H7 (cell line): Measurements from ENCODE around the gene RASGEF1B. TPM values are rescaled to one million over a fixed set of nuclear protein-coding genes. Genes with fewer than 3 reads are reported as not detected.
"Not testable (repeated sequence)": the region's sequence is repeated elsewhere in the genome, so short reads cannot be mapped to it uniquely, and the experiment has no call there.

ENCODE experiments used
- DNase-seq: peaks from one replicate; pipeline ENCODE4 v3.0.0; 2012
- H3K27me3 ChIP-seq: 2 replicates; pipeline ENCODE4 v1.6.0; 2011; ENCODE audit warnings: mild to moderate bottlenecking, low read length; ENCODE audit not compliant: control insufficient read depth, insufficient read depth
- H3K36me3 ChIP-seq: replicated peaks from 2 replicates; pipeline ENCODE4 v1.5.1; 2011; ENCODE audit warnings: low read length; ENCODE audit not compliant: control insufficient read depth, insufficient read depth
- H3K4me3 ChIP-seq: 2 replicates; pipeline ENCODE4 v1.5.1; 2011; ENCODE audit warnings: low read depth, mild to moderate bottlenecking, control low read depth, low read length, moderate library complexity; ENCODE audit not compliant: insufficient read depth
- total RNA-seq: library from RNA; depleted of rRNA; stranded (reverse); fragments of >200 nt; shearing (Covaris generic); gene quantifications from 2 replicates; pipeline ENCODE4 v1.2.3, GENCODE V29; 2014

Gene RASGEF1B
- total RNA-seq, 1 experiment from 2014 or later: 4.0 TPM

DNA sequence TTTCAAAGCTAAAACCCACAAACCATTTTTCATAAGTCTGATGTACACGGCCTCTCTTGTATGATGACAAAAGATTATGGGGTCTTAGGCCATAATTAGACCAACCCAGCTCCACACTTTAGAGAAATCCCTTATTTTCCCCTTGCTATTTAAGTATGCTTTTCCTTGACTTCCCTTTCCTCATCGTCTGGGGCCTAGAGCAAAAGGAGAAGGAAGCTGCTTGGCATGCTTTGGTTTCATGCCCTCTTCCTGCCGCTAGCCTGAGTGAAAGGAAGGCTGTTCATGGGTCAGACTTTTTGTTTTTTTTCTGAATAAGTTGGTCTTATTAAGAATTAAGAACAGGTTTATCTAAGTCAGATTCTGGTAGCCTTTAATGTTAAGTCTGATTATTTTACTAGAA is 10.6 kb upstream of the RASGEF1B start:
- Histone ChIP-seq H3K36me3 (no peaks in the 10 kb centered on the region), H3K27me3 (no peaks in the 10 kb centered on the region), H3K4me3 (no peak overlapping the region)
- no peak for DNase-seq

DNA sequence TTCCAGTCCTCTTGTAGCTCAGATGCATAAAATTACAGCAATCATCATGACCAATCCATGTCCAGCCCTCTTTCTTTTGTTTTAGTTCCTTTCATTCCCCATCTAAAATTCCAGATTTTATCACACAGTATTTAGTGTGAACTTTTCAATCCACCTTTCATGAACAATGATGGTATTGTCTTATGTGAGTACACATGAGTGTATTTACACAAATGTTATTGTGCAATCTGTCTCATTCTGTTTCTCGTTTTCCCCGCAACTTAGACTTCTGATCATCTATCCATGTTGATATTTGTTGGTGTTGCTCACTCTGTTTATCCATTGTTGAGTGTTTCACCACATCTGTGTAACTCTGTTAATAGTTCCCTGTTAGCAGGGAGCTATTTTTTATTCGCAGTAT is 9.4 kb upstream of the RASGEF1B start:
- DNase-seq: no peak
- no peaks in the 10 kb centered on the region for H3K27me3 ChIP-seq
- no peak overlapping the region for H3K4me3 ChIP-seq
- no peaks in the 10 kb centered on the region for H3K36me3 ChIP-seq

DNA sequence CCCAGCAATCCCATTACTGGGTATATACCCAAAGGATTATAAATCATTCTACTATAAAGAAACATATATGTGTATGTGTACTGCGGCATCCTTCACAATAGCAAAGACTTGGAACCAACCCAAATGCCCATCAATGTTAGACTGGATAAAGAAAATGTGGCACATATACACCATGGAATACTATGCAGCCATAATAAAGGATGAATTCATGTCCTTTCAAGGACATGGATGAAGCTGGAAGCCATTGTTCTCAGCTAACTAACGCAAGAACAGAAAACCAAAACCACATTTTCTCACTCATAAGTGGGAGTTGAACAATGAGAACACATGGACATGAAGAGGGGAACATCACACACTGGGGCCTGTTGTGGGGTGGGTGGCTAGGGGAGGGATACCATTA is 7.9 kb upstream of the RASGEF1B start:
- not testable (repeated sequence) for H3K27me3 ChIP-seq, DNase-seq, H3K4me3 ChIP-seq, H3K36me3 ChIP-seq

DNA sequence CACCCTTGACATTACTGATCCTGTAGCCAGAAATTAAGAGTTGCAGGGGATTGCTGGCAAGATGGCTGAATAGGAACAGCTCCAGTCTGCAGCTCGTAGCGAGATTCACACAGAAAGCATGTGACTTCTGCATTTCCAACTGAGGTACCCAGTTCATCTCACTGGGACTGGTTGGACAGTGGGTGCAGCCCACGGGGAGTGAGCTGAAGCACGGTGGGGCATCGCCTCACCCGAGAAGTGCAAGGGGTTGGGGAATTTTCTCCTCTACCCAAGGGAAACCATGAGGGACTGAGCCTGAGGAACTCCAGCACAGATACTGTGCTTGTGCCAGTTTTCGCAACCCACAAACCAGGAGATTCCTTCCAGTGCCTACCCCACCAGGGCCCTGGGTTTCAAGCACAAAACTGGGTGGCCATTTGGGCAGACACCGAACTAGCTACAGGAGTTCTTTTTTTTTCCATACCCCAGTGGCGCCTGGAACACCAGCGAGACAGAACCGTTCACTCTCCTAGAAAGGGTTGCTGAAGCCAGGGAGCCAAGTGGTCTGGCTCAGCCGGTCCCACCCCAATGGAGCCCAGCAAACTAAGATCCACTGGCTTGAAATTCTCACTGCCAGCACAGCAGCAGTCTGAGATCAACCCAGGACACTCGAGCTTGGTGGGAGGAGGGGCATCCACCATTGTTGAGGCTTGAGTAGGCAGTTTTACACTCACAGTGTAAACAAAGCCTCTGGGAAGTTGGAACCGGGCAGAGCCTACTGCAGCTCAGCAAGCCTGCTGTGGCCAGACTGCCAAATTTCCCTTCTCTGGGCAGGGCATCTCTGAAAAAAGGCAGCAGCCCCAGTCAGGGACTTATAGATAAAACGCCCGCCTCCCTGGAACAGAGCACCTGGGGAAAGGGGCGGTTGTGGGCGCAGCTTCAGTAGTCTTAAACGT is 1.9 kb upstream of the RASGEF1B start:
- not testable (repeated sequence) for DNase-seq

DNA sequence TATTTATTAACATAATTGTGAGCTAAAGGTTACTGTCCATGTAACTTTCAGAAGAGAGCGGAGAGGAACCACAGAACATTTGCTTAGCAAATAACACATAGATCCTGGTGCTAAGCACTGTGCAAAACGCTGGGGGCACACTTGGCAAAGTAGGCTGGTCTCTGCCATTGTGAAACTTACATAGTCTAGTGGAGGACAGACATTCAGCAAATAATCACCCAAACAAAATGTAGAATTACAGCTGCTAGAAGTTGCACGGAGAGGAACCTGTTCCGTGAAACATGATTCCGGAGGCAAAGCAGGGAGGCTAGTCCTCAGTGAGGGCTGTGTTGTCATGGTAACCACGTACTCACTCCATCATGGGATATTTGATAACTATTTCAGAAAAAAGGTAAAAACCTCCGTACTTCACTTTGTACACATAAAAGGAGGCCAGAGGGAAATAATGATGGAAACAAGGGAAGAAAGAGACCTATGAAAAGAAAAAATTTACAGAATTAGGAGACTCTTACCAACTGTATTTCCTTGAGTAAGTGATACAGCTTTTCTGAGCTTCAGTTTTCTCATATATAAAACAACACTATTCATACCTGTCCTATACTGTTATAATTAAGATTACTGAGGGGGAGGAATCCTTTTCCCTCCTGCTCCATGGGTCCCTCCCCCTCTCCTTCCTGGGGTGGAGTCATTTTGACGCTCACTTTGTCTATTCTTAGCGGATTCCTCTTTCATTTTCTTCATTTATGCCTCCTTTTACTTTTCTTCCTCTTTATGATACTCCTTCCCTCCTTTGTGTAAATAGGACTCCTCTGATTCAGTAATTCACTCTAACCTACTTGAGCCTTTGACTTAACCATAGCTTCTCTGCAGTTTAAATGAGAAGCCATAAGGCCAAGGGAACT is 825 bp upstream of the RASGEF1B start:
- peak overlapping the region; percentile 54 for H3K4me3 ChIP-seq
- H3K27me3 ChIP-seq: peaks cover 17% of the 10 kb centered on the region
- peak; percentile 37 for DNase-seq
- no peaks in the 10 kb centered on the region for H3K36me3 ChIP-seq

More for the DNA sequence above, 1.9 kb upstream of the RASGEF1B start:
- H3K27me3 ChIP-seq: peaks cover 17% of the 10 kb centered on the region
- H3K36me3 ChIP-seq, H3K4me3 ChIP-seq: not testable (repeated sequence)

DNA sequence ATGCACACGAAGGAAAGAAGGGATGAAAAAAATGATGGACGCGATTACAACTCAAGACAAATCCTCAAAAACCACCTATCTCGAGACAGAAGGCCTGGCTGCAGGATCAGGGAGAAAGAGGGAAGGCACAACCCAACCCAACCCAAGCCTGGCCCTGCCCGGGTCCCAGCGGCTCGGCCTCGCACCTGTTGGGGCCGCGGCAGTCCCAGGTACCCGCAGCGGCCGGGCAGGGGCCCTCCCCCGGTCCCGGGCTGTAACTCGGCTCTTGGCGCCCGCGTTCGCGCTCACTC is 464 bp downstream of the RASGEF1B start:
- Histone ChIP-seq H3K27me3 (peaks cover 17% of the 10 kb centered on the region), H3K4me3 (peak overlapping the region; percentile 54), H3K36me3 (no peaks in the 10 kb centered on the region)
- no peak for DNase-seq

DNA sequence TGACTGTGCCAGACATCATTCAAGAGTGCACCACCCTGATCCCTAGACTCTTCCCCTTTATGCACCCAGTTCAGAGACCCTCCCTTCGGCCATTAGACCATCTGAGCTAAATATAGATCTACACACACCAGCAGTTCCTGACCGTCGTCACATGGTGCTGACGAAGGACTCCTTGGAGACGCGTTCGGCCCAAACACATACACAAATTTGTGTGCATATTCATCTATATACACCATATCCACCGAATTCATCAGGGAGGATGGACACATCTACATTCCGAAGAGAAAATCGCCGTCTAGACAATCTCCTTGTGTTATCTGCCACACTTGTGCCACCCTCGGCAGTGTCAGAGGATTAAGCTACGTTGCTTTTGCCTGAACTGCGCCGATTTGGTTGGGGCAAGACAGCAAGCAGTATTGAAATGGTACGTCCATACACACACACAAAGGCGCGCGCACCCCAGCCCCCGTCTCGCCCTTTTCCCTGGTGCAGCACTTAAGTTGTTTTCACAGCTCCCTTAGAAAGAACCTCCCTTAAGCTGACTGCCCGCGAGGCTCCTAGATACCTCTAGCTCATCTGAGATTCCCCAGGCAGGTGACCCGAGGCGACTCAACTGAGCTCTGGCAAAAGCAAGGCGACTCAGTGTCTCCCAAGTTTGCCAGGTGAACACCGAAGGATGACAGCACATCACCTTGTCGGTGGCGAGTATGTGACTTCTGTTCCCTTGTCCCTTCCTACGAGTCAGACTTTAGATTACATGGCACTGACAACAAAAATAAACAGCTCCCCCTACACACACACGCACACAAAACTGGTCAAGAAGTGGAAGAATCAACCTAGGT is 1.0 kb downstream of the RASGEF1B start:
- H3K27me3 ChIP-seq: peaks cover 17% of the 10 kb centered on the region
- no peaks in the 10 kb centered on the region for H3K36me3 ChIP-seq
- peak overlapping the region; percentile 54 for H3K4me3 ChIP-seq
- DNase-seq: peak; percentile 30

DNA sequence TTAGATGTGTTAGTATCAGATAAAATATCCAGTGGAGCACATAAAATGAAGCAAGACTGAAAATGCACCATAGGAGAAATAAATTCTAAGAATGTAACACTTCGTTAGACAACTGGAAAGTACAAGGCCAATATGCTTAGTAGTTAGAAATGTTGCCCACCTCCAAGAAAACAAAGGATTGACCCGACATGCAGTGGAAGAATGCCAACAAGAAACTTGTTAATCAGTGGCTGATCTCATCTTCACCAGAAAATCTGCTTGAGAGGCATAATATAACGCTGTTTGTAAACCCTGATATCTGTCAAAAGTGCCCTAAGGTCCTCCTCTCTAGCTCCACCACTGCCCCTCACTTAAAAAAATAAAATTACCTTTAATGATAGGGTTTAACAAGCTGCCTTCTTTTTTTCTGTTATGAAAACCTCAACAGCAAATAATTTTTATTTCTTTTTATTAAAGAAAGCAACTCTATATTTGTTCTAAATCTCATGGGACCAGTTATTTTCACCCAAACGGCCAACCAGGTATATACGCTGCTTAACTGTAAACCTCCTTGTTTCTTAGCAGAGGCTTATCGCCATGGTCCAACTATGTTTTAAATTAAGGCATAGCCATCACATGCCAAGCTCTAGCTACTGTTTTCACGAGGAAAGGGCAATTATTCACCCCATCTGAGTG is 1.8 kb downstream of the RASGEF1B start:
- no peak for DNase-seq
- Histone ChIP-seq H3K27me3 (peaks cover 17% of the 10 kb centered on the region), H3K36me3 (no peaks in the 10 kb centered on the region), H3K4me3 (no peak overlapping the region)

DNA sequence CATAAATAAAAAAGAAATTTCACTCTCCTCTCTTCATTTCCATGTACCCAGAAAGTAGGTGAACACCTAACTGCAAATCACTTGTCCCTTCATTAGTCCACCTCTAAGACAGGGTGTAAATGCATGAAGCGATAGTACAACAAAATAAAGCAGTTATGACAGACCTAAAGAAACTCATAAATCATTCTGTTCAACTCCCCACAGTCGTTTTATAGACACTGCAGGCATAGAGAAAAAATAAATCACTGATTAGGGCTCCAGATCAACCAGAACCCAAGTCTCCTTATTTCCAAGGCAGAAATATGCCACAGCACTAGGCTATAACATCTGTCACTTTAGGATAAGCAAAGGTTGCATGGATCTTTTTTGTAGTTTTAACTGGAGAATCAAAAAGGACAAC is 3.0 kb downstream of the RASGEF1B start:
- Histone ChIP-seq H3K27me3 (peaks cover 17% of the 10 kb centered on the region), H3K36me3 (no peaks in the 10 kb centered on the region), H3K4me3 (no peak overlapping the region)
- DNase-seq: no peak

DNA sequence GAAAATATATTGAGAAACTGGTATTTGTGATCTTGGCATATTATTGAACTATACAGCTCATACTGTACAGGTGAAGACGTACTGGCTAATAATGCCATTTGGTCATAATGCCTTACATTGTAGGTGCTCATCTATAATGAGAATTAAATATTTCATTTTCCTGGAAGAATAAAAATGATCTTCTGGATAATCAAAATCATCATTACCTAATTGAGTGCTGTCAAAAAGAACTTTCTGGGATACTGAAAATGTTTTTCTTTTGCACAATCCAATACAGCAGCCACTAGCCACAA is 4.1 kb downstream of the RASGEF1B start:
- DNase-seq: no peak
- Histone ChIP-seq H3K36me3 (no peaks in the 10 kb centered on the region), H3K27me3 (peaks cover 17% of the 10 kb centered on the region), H3K4me3 (no peak overlapping the region)

DNA sequence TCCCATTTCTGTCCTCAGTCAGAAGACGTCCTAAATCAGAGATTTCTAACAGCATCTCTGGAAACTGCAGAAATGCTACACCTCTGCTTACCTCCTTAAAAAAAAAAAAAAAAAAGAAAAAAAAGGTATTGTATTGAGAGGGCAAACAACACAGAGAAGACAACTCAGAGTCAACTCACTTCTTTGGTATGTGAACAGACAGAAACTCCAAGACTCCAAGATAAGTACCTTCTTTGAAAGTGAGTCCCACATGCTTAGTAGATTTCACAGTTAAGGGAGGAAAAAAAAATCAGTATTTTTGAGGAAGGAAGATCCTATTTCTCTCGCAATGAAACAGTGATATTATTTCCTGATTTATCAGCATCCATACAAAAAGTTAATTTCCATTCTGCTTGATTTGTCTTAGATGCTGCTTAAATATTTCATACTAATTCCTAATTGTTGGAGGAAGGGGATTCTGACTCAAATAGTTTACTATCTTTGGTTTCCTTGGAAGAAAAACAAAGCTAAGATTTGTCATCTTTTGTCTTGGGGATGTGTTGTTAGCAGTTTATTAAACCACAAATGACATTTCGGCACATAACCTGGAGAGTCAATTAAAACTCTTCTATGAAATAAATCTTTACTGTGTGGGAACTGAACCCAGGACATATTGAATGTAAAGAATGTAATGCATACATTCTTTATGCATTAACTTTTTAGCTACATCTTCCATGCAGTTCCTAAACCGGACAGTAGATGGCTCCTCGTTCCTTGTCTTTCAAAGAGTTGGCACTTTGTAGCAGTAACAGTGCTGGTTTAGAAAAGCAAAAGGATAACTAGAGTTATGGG is 4.7 kb downstream of the RASGEF1B start:
- peak; percentile 39 for DNase-seq
- H3K4me3 ChIP-seq: no peak overlapping the region
- peaks cover 17% of the 10 kb centered on the region for H3K27me3 ChIP-seq
- H3K36me3 ChIP-seq: no peaks in the 10 kb centered on the region

DNA sequence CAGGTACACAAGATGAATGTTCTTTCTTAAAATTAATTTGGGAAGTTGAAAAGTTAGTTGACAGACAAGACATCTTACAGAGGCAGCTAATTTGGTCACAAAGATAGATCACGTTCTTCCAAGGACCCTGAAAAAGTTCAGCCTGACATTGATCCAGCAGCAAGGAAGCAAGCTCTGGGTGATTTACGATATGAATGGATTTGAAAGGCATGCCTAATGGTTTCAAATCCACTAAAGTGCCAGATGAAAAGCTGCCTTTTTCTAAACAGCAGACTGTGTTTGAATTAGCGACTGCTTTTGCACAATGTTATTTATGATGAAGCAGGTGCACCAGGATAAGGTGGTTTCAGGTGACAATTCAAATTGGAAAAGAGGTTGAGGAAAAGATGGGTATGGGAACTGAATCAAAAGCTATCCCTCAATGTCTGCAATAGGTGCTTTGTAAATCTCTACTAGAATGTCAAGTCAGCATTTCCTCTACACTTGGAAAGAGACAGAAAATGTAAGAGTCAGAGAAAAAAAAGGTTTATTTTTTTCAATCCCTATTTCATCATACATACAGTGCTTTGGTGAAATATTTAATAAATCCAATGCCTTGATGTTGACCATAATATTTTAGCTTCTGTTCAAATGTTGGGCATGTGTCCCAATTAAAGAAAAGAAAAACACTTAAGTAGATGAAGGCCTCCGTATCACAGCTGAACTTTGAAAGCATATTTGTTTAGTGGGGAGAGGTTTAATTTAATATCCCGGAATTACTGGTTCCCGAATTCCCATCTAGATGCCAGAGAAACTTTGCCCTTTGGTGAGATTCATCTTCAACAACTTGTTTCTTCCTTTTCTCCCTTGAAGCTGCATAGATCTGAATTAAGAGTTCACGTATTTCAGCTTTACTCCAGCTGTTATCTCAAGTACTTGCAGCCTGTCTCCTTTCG is 6.0 kb downstream of the RASGEF1B start:
- peaks cover 8% of the 10 kb centered on the region for H3K27me3 ChIP-seq
- no peak overlapping the region for H3K4me3 ChIP-seq
- no peaks in the 10 kb centered on the region for H3K36me3 ChIP-seq
- DNase-seq: no peak

DNA sequence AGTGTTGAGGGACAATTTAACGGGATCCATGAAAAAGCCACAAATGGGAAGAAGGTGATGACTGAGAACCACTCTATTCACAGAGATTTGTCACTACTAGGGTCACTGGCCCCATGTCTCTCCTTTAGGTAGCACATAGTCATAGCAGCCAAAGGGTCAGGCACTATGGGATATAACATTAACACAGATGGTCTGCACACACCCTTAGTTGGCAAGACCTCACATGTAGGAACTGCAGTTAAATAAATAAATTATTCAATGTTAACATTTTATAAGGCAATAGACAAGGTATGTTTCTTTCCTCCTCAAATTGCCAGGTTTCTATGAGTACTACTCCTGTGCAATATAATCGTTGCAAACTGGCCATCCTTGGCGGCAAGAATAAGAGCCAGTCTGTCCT is 10.9 kb downstream of the RASGEF1B start:
- Histone ChIP-seq H3K27me3 (no peaks in the 10 kb centered on the region), H3K36me3 (no peaks in the 10 kb centered on the region), H3K4me3 (no peak overlapping the region)
- DNase-seq: no peak
